Ovary (tissue), 3 donors: ENCODE data around the gene SEPTIN2.

Experiments
- CTCF ChIP-seq, 3 donors: fragments of 450-650 bp in 2 of 3; fragments of 200-600 bp in 1 of 3; IDR thresholded peaks; one replicate each; pipeline versions ENCODE4 v1.5.1 to v1.8.0; 2016 to 2022; ENCODE audit warnings: antibody characterized with exemption in 3 of 3, mild to moderate bottlenecking in 1 of 3
- EP300 ChIP-seq: sonication (generic); formaldehyde crosslinking; IDR thresholded peaks from one replicate; pipeline ENCODE4 v1.6.1; 2017; ENCODE audit warnings: antibody characterized with exemption
- POLR2A ChIP-seq: fragments of 450-650 bp; IDR thresholded peaks from one replicate; pipeline ENCODE4 v1.6.1; 2017; ENCODE audit warnings: antibody characterized with exemption, mild to moderate bottlenecking, moderate library complexity
- donor health status: DM: no; HTN: no; CAD: no.

- no peak for TF ChIP-seq POLR2A
- no peak for TF ChIP-seq CTCF (IDR thresholded peaks at IDR 0.05)
- no peak for TF ChIP-seq EP300
These were observed 6.0 kb upstream of the SEPTIN2 start for GRCh38 chr2:241309684-241310117.
